Mesothelial cell of epicardium (in vitro differentiated cells): ENCODE measurements around the gene CARD10. TPM values are rescaled to one million over a fixed set of nuclear protein-coding genes. Genes with fewer than 3 reads are reported as not detected.

Source experiments
- DNase-seq, 2 experiments: peaks; one replicate each; pipeline ENCODE4 v3.0.0; 2021; ENCODE audit warnings: low spot score in 2 of 2; ENCODE audit not compliant: unreplicated experiment in 2 of 2
- H3K27ac Mint-ChIP-seq: 2 replicates; pipeline ENCODE4 v1.8.0; 2021; ENCODE audit warnings: mixed read lengths
- H3K27me3 Mint-ChIP-seq: 2 replicates; pipeline ENCODE4 v1.8.0; 2021; ENCODE audit warnings: low read depth, mixed read lengths
- H3K36me3 Mint-ChIP-seq: 2 replicates; pipeline ENCODE4 v1.8.0; 2021; ENCODE audit warnings: mixed read lengths
- H3K4me1 Mint-ChIP-seq: 2 replicates; pipeline ENCODE4 v1.8.0; 2021; ENCODE audit warnings: mixed read lengths
- H3K4me3 Mint-ChIP-seq: 2 replicates; pipeline ENCODE4 v1.8.0; 2021; ENCODE audit warnings: mild to moderate bottlenecking, moderate library complexity, mixed read lengths
- H3K9me3 Mint-ChIP-seq: 2 replicates; pipeline ENCODE4 v1.8.0; 2021; ENCODE audit warnings: mixed read lengths
- CTCF ChIP-seq: fragments of 200-600 bp; sonication (generic); IDR thresholded peaks from one replicate; pipeline ENCODE4 v1.5.0; 2021; ENCODE audit warnings: antibody characterized with exemption; ENCODE audit not compliant: unreplicated experiment
- total RNA-seq: library from RNA; stranded (reverse); gene quantifications from 3 replicates; pipeline ENCODE4 v1.2.1, GENCODE V29; 2021

Gene CARD10
- total RNA-seq, 1 donor from 2014 or later: 13.6 TPM

- peaks cover 47% of the 10 kb centered on the region for H3K4me1 Mint-ChIP-seq
- H3K27ac Mint-ChIP-seq: no peak overlapping the region
- TF ChIP-seq CTCF: no peak
- peaks cover 7% of the 10 kb centered on the region for H3K36me3 Mint-ChIP-seq
- no peaks in the 10 kb centered on the region for H3K27me3 Mint-ChIP-seq
- DNase-seq: no peak
- H3K4me3 Mint-ChIP-seq: no peak overlapping the region
- H3K9me3 Mint-ChIP-seq: no peaks in the 10 kb centered on the region
These were observed 47.2 kb upstream of the CARD10 start for GRCh38 chr22:37566329-37566837.

- Mint-ChIP-seq H3K27ac (no peak overlapping the region), H3K36me3 (peaks cover 7% of the 10 kb centered on the region), H3K4me3 (no peak overlapping the region), H3K4me1 (peaks cover 47% of the 10 kb centered on the region), H3K27me3 (no peaks in the 10 kb centered on the region), H3K9me3 (no peaks in the 10 kb centered on the region)
- no peak for TF ChIP-seq CTCF
- no peak for DNase-seq
These were observed 46.6 kb upstream of the CARD10 start for GRCh38 chr22:37565830-37566229.

- no peak for TF ChIP-seq CTCF
- Mint-ChIP-seq H3K4me3 (no peak overlapping the region), H3K27me3 (no peaks in the 10 kb centered on the region), H3K9me3 (no peaks in the 10 kb centered on the region), H3K36me3 (peaks cover 7% of the 10 kb centered on the region), H3K27ac (peak overlapping the region; percentile 93), H3K4me1 (peaks cover 36% of the 10 kb centered on the region)
- no peak for DNase-seq
These were observed 45.0 kb upstream of the CARD10 start for GRCh38 chr22:37564111-37564711.

- Mint-ChIP-seq H3K27me3 (no peaks in the 10 kb centered on the region), H3K36me3 (peaks cover 7% of the 10 kb centered on the region), H3K27ac (peak overlapping the region; percentile 93), H3K4me1 (peaks cover 35% of the 10 kb centered on the region), H3K4me3 (peak overlapping the region; percentile 49), H3K9me3 (no peaks in the 10 kb centered on the region)
- DNase-seq: no peak
- no peak for TF ChIP-seq CTCF
These were observed 44.2 kb upstream of the CARD10 start for GRCh38 chr22:37563153-37564081.

GRCh38 chr22:37562049-37562875 is 43.0 kb upstream of the CARD10 start:
- Mint-ChIP-seq H3K4me3 (peak overlapping the region; percentile 78), H3K36me3 (peaks cover 4% of the 10 kb centered on the region)

More at GRCh38 chr22:37562049-37562875, 43.0 kb upstream of the CARD10 start:
- peak overlapping the region; percentile 75 for H3K27ac Mint-ChIP-seq
- H3K9me3 Mint-ChIP-seq: no peaks in the 10 kb centered on the region
- peak; percentile 26 for TF ChIP-seq CTCF
- H3K27me3 Mint-ChIP-seq: no peaks in the 10 kb centered on the region
- no peak for DNase-seq
- H3K4me1 Mint-ChIP-seq: peaks cover 33% of the 10 kb centered on the region
